Natural killer cell (primary cell): ENCODE measurements around the gene SDR42E2. TPM values are rescaled to one million over a fixed set of nuclear protein-coding genes. Genes with fewer than 3 reads are reported as not detected.

Experiments
- ATAC-seq, 3 donors: fragments of 150-1000 bp in 2 of 3; fragments of 200-7000 bp in 1 of 3; cut with Tn5 transposase; 1 replicate in 1 of 3; 2 replicates in 2 of 3; pipeline ENCODE4 v1.10.0; 2021; ENCODE audit warnings: mild to moderate bottlenecking in 2 of 3, moderate library complexity in 2 of 3
- DNase-seq, 2 donors: peaks; one replicate each; pipeline versions ENCODE4 v3.0.0 to v3.0.0-alpha.2; 2013 to 2021; ENCODE audit warnings: mixed read lengths in 1 of 2
- H3K27ac ChIP-seq: one replicate; pipeline ENCODE4 v1.5.1; 2013; ENCODE audit warnings: mild to moderate bottlenecking, low read length
- H3K27me3 ChIP-seq: one replicate; pipeline ENCODE4 v1.6.1; 2013; ENCODE audit warnings: low read length; ENCODE audit not compliant: control insufficient read depth, insufficient read depth
- H3K36me3 ChIP-seq: one replicate; pipeline ENCODE4 v1.6.1; 2013; ENCODE audit warnings: low read length; ENCODE audit not compliant: control insufficient read depth, insufficient read depth
- H3K4me1 ChIP-seq: one replicate; pipeline ENCODE4 v1.6.1; 2013; ENCODE audit warnings: low read length; ENCODE audit not compliant: control insufficient read depth, insufficient read depth
- H3K4me3 ChIP-seq: one replicate; pipeline ENCODE4 v1.5.1; 2013; ENCODE audit warnings: low read length
- H3K9me3 ChIP-seq: one replicate; pipeline ENCODE4 v1.6.1; 2013; ENCODE audit warnings: low read length; ENCODE audit not compliant: control insufficient read depth, insufficient read depth
- H3K27ac Mint-ChIP-seq, 2 donors: one replicate each; pipeline ENCODE4 v1.8.0; 2022; ENCODE audit warnings: mild to moderate bottlenecking in 2 of 2, mixed read lengths in 2 of 2, moderate library complexity in 1 of 2
- H3K27me3 Mint-ChIP-seq, 2 donors: one replicate each; pipeline ENCODE4 v1.8.0; 2022; ENCODE audit warnings: low read depth in 2 of 2, mixed read lengths in 2 of 2
- H3K36me3 Mint-ChIP-seq: one replicate; pipeline ENCODE4 v1.8.0; 2022; ENCODE audit warnings: mixed read lengths
- H3K4me1 Mint-ChIP-seq, 2 donors: one replicate each; pipeline ENCODE4 v1.8.0; 2022; ENCODE audit warnings: mixed read lengths in 2 of 2
- H3K4me3 Mint-ChIP-seq: one replicate; pipeline ENCODE4 v1.8.0; 2022; ENCODE audit warnings: mild to moderate bottlenecking, moderate library complexity, mixed read lengths
- H3K9me3 Mint-ChIP-seq, 2 donors: one replicate each; pipeline ENCODE4 v1.8.0; 2022; ENCODE audit warnings: mixed read lengths in 2 of 2
- WGBS: methylation state at CpG from one replicate; pipeline ENCODE4 v1.1.7; 2013; ENCODE audit warnings: missing lambda C conversion rate; ENCODE audit not compliant: insufficient coverage; 5-methylcytosine and 5-hydroxymethylcytosine counted together
- intact Hi-C: fragments of 100-400 bp; cut with micrococcal nuclease; formaldehyde crosslinking; loops from one replicate; pipeline ENCODE4 v1.14.2; 2022
- total RNA-seq, 4 donors: library from RNA; stranded (reverse); fragments of 120-200 nt in 1 of 4; gene quantifications; one replicate each; pipeline versions ENCODE4 v1.2.3 to v1.2.4, GENCODE V29; 2013 to 2022
- TF ChIP-seq, protein P1 (sequence below): fragments of 200-600 bp; IDR thresholded peaks from one replicate; pipeline ENCODE4 v1.8.0; 2022; ENCODE audit warnings: antibody characterized with exemption

SDR42E2 gene
- total RNA-seq, 3 donors from 2014 or later (not counting 1 experiment from before 2014, with no cell fraction given), result 0.92 to 1.9 (median 0.93) TPM

DNA sequence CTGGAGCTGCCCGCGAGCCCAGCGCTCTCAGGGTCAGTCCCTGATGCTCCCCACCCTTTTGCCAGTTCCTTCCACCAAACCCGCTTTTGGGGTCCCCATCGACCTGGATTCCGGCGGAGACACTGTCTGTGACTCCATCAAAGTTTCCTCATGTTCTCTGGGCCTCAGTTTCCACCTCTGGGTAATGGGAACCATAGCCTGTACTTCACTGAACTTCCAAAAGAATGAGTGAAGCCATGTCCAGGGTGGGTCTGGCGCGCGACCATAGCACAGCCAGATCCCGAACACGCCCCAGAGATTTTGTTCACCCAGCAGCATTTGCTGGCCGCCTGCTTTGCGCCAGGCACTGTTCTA lies 327 bp downstream of the SDR42E2 start:
- peaks cover 0 to 6% of the 10 kb centered on the region in 2 donors for H3K27me3 Mint-ChIP-seq
- no peak for DNase-seq
- intact Hi-C loops, result no loop called here
- Histone ChIP-seq H3K27ac (no peak overlapping the region), H3K27me3 (peaks cover 3% of the 10 kb centered on the region), H3K4me3 (no peak overlapping the region), H3K36me3 (no peaks in the 10 kb centered on the region), H3K4me1 (peaks cover 3% of the 10 kb centered on the region), H3K9me3 (no peaks in the 10 kb centered on the region)
- no peaks in the 10 kb centered on the region for H3K36me3 Mint-ChIP-seq
- peaks cover 0 to 4% of the 10 kb centered on the region in 2 donors for H3K9me3 Mint-ChIP-seq
- no peak overlapping the region for H3K27ac Mint-ChIP-seq
- no peak for ATAC-seq
- H3K4me3 Mint-ChIP-seq, result no peak overlapping the region
- peaks cover 0 to 6% of the 10 kb centered on the region in 2 donors for H3K4me1 Mint-ChIP-seq
- TF ChIP-seq, protein P1, sequence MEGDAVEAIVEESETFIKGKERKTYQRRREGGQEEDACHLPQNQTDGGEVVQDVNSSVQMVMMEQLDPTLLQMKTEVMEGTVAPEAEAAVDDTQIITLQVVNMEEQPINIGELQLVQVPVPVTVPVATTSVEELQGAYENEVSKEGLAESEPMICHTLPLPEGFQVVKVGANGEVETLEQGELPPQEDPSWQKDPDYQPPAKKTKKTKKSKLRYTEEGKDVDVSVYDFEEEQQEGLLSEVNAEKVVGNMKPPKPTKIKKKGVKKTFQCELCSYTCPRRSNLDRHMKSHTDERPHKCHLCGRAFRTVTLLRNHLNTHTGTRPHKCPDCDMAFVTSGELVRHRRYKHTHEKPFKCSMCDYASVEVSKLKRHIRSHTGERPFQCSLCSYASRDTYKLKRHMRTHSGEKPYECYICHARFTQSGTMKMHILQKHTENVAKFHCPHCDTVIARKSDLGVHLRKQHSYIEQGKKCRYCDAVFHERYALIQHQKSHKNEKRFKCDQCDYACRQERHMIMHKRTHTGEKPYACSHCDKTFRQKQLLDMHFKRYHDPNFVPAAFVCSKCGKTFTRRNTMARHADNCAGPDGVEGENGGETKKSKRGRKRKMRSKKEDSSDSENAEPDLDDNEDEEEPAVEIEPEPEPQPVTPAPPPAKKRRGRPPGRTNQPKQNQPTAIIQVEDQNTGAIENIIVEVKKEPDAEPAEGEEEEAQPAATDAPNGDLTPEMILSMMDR, result no peak
- 52% methylated on average over 14 of the region's 14 CpGs for WGBS

DNA sequence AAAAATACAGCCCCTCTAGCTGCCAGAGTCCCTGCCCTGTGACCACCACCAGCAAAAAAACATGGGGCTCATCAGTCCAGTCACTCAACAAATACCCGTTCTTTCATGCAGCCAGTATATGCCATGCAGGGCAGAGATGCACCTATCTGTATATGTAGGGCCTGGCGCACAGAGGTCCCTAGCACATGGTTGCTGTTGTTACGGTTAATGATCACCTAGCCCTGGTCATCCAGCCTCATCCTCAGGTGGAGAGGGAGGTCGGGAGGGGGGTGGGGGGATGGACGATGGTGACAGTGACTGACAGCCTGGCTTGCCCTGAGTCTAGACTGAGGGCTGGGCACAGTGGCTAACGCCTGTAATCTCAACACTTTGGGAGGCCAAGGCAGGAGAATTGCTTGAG lies 1.5 kb downstream of the SDR42E2 start:
- Mint-ChIP-seq H3K36me3 (no peaks in the 10 kb centered on the region), H3K4me1 (peaks cover 0 to 6% of the 10 kb centered on the region in 2 donors), H3K27me3 (peaks cover 0 to 6% of the 10 kb centered on the region in 2 donors), H3K27ac (no peak overlapping the region), H3K9me3 (peaks cover 0 to 4% of the 10 kb centered on the region in 2 donors), H3K4me3 (no peak overlapping the region)
- no peak for ATAC-seq
- WGBS, result 94% methylated on average over 6 of the region's 6 CpGs
- Histone ChIP-seq H3K4me1 (peaks cover 3% of the 10 kb centered on the region), H3K27ac (no peak overlapping the region), H3K27me3 (peaks cover 3% of the 10 kb centered on the region), H3K9me3 (no peaks in the 10 kb centered on the region), H3K4me3 (no peak overlapping the region), H3K36me3 (no peaks in the 10 kb centered on the region)
- DNase-seq, result no peak
- intact Hi-C loops, result no loop called here
- TF ChIP-seq, protein P1, result no peak

DNA sequence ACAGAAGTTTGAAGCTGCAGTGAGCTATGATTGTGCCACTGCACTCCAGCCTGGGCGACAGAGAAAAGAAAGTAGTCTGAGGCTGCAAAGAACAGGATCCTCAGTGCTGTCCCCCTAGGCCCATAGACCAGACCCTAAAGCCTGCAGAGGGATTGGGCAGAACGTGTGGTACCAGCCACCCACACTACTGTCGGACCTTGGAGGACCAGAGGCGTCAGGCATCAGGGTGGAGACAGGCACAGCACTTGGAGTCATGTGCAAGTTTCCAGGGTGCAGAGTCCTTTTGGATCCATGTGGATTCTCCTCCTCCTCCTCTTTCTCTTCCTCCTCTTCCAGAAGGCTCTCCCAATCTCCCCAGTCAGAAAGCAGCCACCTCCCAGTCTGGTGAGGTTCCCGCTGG lies 2.2 kb downstream of the SDR42E2 start:
- TF ChIP-seq, protein P1, result no peak
- no peak for DNase-seq
- H3K27me3 Mint-ChIP-seq, result peaks cover 0 to 6% of the 10 kb centered on the region in 2 donors
- no peak overlapping the region for H3K4me3 Mint-ChIP-seq
- WGBS, result 92% methylated on average over 5 of the region's 5 CpGs
- no peaks in the 10 kb centered on the region for H3K36me3 Mint-ChIP-seq
- H3K27ac Mint-ChIP-seq, result no peak overlapping the region
- H3K4me1 ChIP-seq, result peaks cover 3% of the 10 kb centered on the region
- intact Hi-C loops, result no loop called here
- no peaks in the 10 kb centered on the region for H3K9me3 ChIP-seq
- H3K27me3 ChIP-seq, result peaks cover 3% of the 10 kb centered on the region
- H3K36me3 ChIP-seq, result no peaks in the 10 kb centered on the region
- no peak for ATAC-seq
- H3K9me3 Mint-ChIP-seq, result peaks cover 0 to 4% of the 10 kb centered on the region in 2 donors
- H3K4me1 Mint-ChIP-seq, result peaks cover 0 to 6% of the 10 kb centered on the region in 2 donors
- no peak overlapping the region for H3K4me3 ChIP-seq
- no peak overlapping the region for H3K27ac ChIP-seq

DNA sequence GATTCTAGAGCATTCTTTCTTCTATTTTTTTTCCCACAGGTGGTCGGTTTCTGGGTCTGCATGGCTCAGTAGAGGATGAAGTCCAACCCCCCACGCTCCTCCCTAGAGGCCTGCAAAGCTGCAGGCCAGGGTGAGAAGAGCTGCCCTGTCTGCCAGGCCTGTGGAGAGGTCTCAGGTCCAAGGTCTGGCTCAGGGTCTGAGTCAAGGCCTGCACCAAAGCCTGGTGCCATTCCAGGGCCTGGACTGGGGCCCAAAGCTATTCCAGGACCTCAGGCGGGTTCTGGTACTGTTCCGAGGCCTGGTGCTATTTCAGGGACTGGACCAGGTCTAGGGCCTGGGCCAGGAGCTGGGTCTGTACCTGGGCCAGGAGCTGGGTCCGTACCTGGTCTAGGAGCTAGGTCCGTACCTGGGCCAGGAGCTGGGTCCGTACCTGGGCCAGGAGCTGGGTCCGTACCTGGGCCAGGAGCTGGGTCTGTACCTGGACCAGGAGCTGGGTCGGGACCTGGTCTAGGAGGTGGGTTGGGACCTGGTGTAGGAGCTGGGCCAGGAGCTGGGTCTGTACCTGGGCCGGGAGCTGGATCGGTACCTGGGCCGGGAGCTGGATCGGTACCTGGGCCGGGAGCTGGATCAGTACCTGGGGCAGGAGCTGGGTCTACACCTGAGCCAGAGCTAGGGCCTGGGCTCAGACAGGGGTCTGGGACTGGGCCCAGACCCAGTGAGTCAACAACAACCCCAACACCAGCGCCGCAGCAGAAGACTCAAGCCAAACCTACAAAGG lies 3.4 kb downstream of the SDR42E2 start:
- H3K4me1 Mint-ChIP-seq, result peaks cover 0 to 6% of the 10 kb centered on the region in 2 donors
- no peaks in the 10 kb centered on the region for H3K36me3 Mint-ChIP-seq
- WGBS, result 92% methylated on average over 16 of the region's 16 CpGs
- H3K9me3 Mint-ChIP-seq, result peaks cover 0 to 4% of the 10 kb centered on the region in 2 donors
- DNase-seq (no peak), ATAC-seq (no peak)
- Histone ChIP-seq H3K4me3 (no peak overlapping the region), H3K27ac (no peak overlapping the region), H3K36me3 (no peaks in the 10 kb centered on the region), H3K9me3 (no peaks in the 10 kb centered on the region), H3K27me3 (peaks cover 3% of the 10 kb centered on the region), H3K4me1 (peaks cover 3% of the 10 kb centered on the region)
- TF ChIP-seq, protein P1, result no peak
- intact Hi-C loops, result no loop called here
- no peak overlapping the region for H3K4me3 Mint-ChIP-seq
- peaks cover 0 to 6% of the 10 kb centered on the region in 2 donors for H3K27me3 Mint-ChIP-seq
- H3K27ac Mint-ChIP-seq, result no peak overlapping the region
